ENCODE data around the gene CXCR3. TPM values are rescaled to one million over a fixed set of nuclear protein-coding genes. Genes with fewer than 3 reads are reported as not detected.
A peak's percentile ranks its signal among the peaks of the same experiment; 100 is the strongest.

CXCR3 gene
- total and polyA plus RNA-seq, 2 of the 13 experiments (the other 11 are each of a cell fraction or from before 2014, with no cell fraction given), result 0.18 TPM; not detected in 1

DNA sequence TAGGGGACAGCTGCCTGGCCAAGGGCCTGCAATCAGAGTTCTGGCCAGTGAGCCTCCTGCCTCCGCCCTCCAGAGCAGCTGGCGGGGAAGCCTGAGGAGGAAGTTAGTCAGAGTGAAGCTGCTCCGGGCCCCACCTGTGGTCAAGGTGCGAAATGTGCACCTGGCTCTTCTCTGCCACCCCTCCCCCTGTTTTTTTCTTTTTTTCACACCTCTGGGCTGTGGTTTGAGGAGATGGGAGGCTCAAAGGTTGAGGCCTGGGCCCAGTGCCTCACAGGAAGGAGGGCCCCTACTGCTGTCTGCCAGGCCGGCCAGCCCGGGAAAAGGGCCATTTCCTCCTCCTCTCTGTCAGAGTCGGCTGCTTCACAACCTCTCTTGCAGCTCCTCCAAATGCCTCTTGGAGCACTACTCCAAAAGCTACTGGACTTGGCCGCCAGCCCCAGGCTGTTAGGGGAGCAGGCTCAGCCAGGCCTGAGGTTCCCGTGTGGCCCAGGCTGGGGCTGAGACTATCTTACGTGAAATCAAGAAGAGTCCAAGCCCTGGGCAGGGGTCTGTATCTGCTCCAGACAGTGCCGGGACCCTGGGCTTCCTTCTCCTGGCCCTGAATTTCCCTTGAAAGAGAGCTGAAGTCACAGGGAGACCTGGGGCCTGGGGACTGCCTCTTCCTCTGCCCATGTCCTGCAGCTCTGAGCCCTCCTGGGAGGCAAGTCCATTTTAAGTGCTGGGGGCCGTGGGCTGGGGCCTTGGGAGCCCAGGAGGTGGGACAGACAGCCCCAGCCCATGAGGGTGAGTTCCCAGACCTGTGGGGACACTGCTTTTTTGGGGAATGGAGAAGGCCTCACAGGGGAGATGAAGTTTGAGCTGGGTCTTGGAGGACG is 4.5 kb upstream of the CXCR3 start (continued):
- TF ChIP-seq, protein P1, sequence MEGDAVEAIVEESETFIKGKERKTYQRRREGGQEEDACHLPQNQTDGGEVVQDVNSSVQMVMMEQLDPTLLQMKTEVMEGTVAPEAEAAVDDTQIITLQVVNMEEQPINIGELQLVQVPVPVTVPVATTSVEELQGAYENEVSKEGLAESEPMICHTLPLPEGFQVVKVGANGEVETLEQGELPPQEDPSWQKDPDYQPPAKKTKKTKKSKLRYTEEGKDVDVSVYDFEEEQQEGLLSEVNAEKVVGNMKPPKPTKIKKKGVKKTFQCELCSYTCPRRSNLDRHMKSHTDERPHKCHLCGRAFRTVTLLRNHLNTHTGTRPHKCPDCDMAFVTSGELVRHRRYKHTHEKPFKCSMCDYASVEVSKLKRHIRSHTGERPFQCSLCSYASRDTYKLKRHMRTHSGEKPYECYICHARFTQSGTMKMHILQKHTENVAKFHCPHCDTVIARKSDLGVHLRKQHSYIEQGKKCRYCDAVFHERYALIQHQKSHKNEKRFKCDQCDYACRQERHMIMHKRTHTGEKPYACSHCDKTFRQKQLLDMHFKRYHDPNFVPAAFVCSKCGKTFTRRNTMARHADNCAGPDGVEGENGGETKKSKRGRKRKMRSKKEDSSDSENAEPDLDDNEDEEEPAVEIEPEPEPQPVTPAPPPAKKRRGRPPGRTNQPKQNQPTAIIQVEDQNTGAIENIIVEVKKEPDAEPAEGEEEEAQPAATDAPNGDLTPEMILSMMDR (CRISPR knock-in tag; IDR thresholded peaks at IDR 0.05), result peak; percentile 31; the same call in 1 of the 2 replicates
- TF ChIP-seq TRIM24 (CRISPR knock-in tag; IDR thresholded peaks at IDR 0.05) (no peak), POLR2AphosphoS5 (IDR thresholded peaks at IDR 0.05; ENCODE audit: low read depth, low read length) (no peak), DR1 (CRISPR knock-in tag; IDR thresholded peaks at IDR 0.05) (no peak), ZSCAN22 (CRISPR knock-in tag; IDR thresholded peaks at IDR 0.05) (no peak), ZNF317 (CRISPR knock-in tag; IDR thresholded peaks at IDR 0.05) (peak; percentile 86; the same call in 1 of the 2 replicates), ETV5 (CRISPR knock-in tag; IDR thresholded peaks at IDR 0.05; ENCODE audit: borderline replicate concordance) (0 out of 2 replicates have a peak, but pooled peaks have one; percentile 17), RAD21 (CRISPR knock-in tag; IDR thresholded peaks at IDR 0.05) (no peak), YEATS4 (CRISPR knock-in tag; IDR thresholded peaks at IDR 0.05; ENCODE audit: borderline replicate concordance) (0 out of 2 replicates have a peak, but pooled peaks have one; percentile 23), FOXA1 (IDR thresholded peaks at IDR 0.05) (no peak), FOXA1 (CRISPR knock-in tag; IDR thresholded peaks at IDR 0.05) (no peak), GATAD1 (CRISPR knock-in tag; IDR thresholded peaks at IDR 0.05) (no peak), LCORL (IDR thresholded peaks at IDR 0.05) (no peak), LCORL (CRISPR knock-in tag; IDR thresholded peaks at IDR 0.05) (no peak), GFI1 (CRISPR knock-in tag; IDR thresholded peaks at IDR 0.05; ENCODE audit: borderline replicate concordance) (0 out of 2 replicates have a peak, but pooled peaks have one; percentile 30), TCF12 (IDR thresholded peaks at IDR 0.05) (no peak), TCF12 (CRISPR knock-in tag; IDR thresholded peaks at IDR 0.05) (no peak), JUN (CRISPR knock-in tag; IDR thresholded peaks at IDR 0.05) (no peak), ZMYM4 (CRISPR knock-in tag; IDR thresholded peaks at IDR 0.05) (no peak), NR3C1 (CRISPR knock-in tag; IDR thresholded peaks at IDR 0.05) (no peak), ZNF761 (CRISPR knock-in tag; conservative IDR thresholded peaks at IDR 0.05) (no peak), ZFY (CRISPR knock-in tag; IDR thresholded peaks at IDR 0.05) (peak; percentile 58; the same call in 1 of the 2 replicates), ZNF674 (CRISPR knock-in tag; IDR thresholded peaks at IDR 0.05; ENCODE audit: low read depth) (no peak), ZNF10 (CRISPR knock-in tag; IDR thresholded peaks at IDR 0.05; ENCODE audit: borderline replicate concordance, low read depth) (no peak), PHF8 (CRISPR knock-in tag; IDR thresholded peaks at IDR 0.05) (peak; percentile 14; the same call in 1 of the 2 replicates), ZFP62 (CRISPR knock-in tag; IDR thresholded peaks at IDR 0.05) (no peak)
- TF ChIP-seq, protein P2, sequence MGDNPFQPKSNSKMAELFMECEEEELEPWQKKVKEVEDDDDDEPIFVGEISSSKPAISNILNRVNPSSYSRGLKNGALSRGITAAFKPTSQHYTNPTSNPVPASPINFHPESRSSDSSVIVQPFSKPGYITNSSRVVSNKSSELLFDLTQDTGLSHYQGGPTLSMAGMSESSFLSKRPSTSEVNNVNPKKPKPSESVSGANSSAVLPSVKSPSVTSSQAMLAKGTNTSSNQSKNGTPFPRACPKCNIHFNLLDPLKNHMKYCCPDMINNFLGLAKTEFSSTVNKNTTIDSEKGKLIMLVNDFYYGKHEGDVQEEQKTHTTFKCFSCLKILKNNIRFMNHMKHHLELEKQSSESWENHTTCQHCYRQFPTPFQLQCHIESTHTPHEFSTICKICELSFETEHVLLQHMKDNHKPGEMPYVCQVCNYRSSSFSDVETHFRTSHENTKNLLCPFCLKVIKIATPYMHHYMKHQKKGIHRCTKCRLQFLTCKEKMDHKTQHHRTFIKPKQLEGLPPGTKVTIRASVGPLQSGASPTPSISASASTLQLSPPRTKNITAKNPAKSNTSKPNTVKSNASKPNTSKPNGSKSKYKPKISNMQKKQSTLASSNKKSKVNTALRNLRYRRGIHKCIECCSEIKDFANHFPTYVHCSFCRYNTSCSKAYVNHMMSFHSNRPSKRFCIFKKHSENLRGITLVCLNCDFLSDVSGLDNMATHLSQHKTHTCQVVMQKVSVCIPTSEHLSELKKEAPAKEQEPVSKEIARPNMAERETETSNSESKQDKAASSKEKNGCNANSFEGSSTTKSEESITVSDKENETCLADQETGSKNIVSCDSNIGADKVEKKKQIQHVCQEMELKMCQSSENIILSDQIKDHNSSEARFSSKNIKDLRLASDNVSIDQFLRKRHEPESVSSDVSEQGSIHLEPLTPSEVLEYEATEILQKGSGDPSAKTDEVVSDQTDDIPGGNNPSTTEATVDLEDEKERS (CRISPR knock-in tag; IDR thresholded peaks at IDR 0.05), result no peak

Measured in HepG2 (cell line).